MCF 10A (cell line): ENCODE results near the gene NYNRIN. TPM values are rescaled to one million over a fixed set of nuclear protein-coding genes. Genes with fewer than 3 reads are reported as not detected.

ENCODE experiments used
- Bru-seq: library from RNA; stranded (reverse); fragments of 400-500 nt; gene quantifications from one replicate; lab custom pipeline; 2021; lab: Mats Ljungman, UMichigan
- BruChase-seq, 2 experiments: library from RNA; stranded (reverse); fragments of 400-500 nt; gene quantifications; one replicate each; lab custom pipeline; 2021; lab: Mats Ljungman, UMichigan
- BruUV-seq: library from RNA; stranded (reverse); fragments of 400-500 nt; replicated peaks from 2 replicates; lab custom pipeline; 2021; lab: Mats Ljungman, UMichigan
- CTCF ChIA-PET: fragments of 300-600 bp; sonication (Branson Sonifier 250); formaldehyde crosslinking; extraction: SDS; loops from one replicate; lab custom pipeline; 2021; ENCODE audit warnings: antibody characterized with exemption, inconsistent platforms; lab: Yijun Ruan, JAX
- POLR2A ChIA-PET: fragments of 300-600, 350-650 bp; sonication (Branson Sonifier 250); formaldehyde crosslinking; extraction: SDS; loops from one replicate; lab custom pipeline; 2020; ENCODE audit warnings: antibody characterized with exemption, inconsistent platforms; lab: Yijun Ruan, JAX
- DNase-seq: peaks from one replicate; pipeline ENCODE4 v3.0.0-alpha.2; 2018; ENCODE audit not compliant: unreplicated experiment
- H3K27ac Mint-ChIP-seq: one replicate; pipeline ENCODE4 v1.8.0; 2022; ENCODE audit warnings: mild to moderate bottlenecking, low read depth, mixed read lengths; ENCODE audit not compliant: unreplicated experiment
- H3K27me3 Mint-ChIP-seq: one replicate; pipeline ENCODE4 v1.8.0; 2022; ENCODE audit warnings: mixed read lengths; ENCODE audit not compliant: insufficient read depth, unreplicated experiment
- H3K36me3 Mint-ChIP-seq: one replicate; pipeline ENCODE4 v1.8.0; 2022; ENCODE audit warnings: mild to moderate bottlenecking, moderate library complexity, mixed read lengths; ENCODE audit not compliant: insufficient read depth, unreplicated experiment
- H3K4me1 Mint-ChIP-seq: one replicate; pipeline ENCODE4 v1.8.0; 2022; ENCODE audit warnings: mixed read lengths; ENCODE audit not compliant: insufficient read depth, unreplicated experiment
- H3K4me3 Mint-ChIP-seq: one replicate; pipeline ENCODE4 v1.8.0; 2022; ENCODE audit warnings: mild to moderate bottlenecking, moderate library complexity, mixed read lengths; ENCODE audit not compliant: unreplicated experiment
- H3K9me3 Mint-ChIP-seq: one replicate; pipeline ENCODE4 v1.8.0; 2022; ENCODE audit warnings: mixed read lengths; ENCODE audit not compliant: unreplicated experiment
- CTCF ChIP-seq: fragments of 200-600 bp; IDR thresholded peaks from one replicate; pipeline ENCODE4 v1.8.0; 2022; ENCODE audit warnings: antibody characterized with exemption, mild to moderate bottlenecking; ENCODE audit not compliant: unreplicated experiment
- intact Hi-C: fragments of 100-400 bp; cut with micrococcal nuclease; formaldehyde crosslinking; loops from 2 replicates; pipeline ENCODE4 v1.14.1; 2022
- long read RNA-seq: library from polyadenylated mRNA; stranded (forward); transcript quantifications from one replicate; pipeline ENCODE4 v2.0.0, GENCODE V29; 2022
- total RNA-seq: library from RNA; stranded (reverse); gene quantifications from 2 replicates; pipeline ENCODE4 v1.2.3, GENCODE V29; 2022

NYNRIN gene
- total RNA-seq (not detected in 2 replicates), Bru-seq, nascent RNA (not detected), BruChase-seq, experiment 1, labeled RNA remaining after a 6-hour chase (not detected), BruChase-seq, experiment 2, labeled RNA remaining after a 2-hour chase (not detected)
- long read RNA-seq = 0 reads

- TF ChIP-seq CTCF = no peak
- Mint-ChIP-seq H3K27me3 (no peaks in the 10 kb centered on the region), H3K9me3 (no peaks in the 10 kb centered on the region), H3K27ac (no peak within 1 kb of the TSS), H3K36me3 (no peaks in the 10 kb centered on the region), H3K4me3 (peak within 1 kb of the TSS; percentile 17), H3K4me1 (peaks cover 32% of the 10 kb centered on the region)
- POLR2A ChIA-PET = interaction anchor here (0.8 to 1.0 kb wide), 2 partner anchors 10 to 33 kb away, joined by 3 read pairs; no protein-coding TSS in a partner anchor
- BruUV-seq = no TSS peak
- intact Hi-C loops = no loop called here
- CTCF ChIA-PET = interaction anchor here (0.5 to 1.2 kb wide), 3 partner anchors 29 to 42 kb away, joined by 3 to 4 read pairs (median 3); no protein-coding TSS in a partner anchor
- DNase-seq = no peak
Measured at GRCh38 chr14:24398653-24399446, at the start of gene NYNRIN. TSS of gene NYNRIN (plus strand) at chr14:24399003. CDS start at chr14:24399247, 244 bp downstream.

- H3K27ac Mint-ChIP-seq = no peak overlapping the region
- no TSS peak for BruUV-seq
Measured at GRCh38 chr14:24349742-24350141, 49.1 kb upstream of the NYNRIN start.

GRCh38 chr14:24351517-24351916 lies 47.3 kb upstream of the NYNRIN start:
- H3K9me3 Mint-ChIP-seq = no peaks in the 10 kb centered on the region
- POLR2A ChIA-PET = interaction anchor here (1.0 to 3.5 kb wide), 6 partner anchors 11 to 91 kb away, joined by 3 to 16 read pairs (median 8); partner anchors contain the start of genes CBLN3, KHNYN and SDR39U1
- DNase-seq = peak; percentile 45
- CTCF ChIA-PET = interaction anchor here (0.7 to 5.6 kb wide), 13 partner anchors 10 to 86 kb away, joined by 3 to 40 read pairs (median 5); partner anchors contain the start of gene ADCY4
- no peak overlapping the region for H3K27ac Mint-ChIP-seq
- peaks cover 18% of the 10 kb centered on the region for H3K4me1 Mint-ChIP-seq
- H3K27me3 Mint-ChIP-seq = peaks cover 16% of the 10 kb centered on the region
- intact Hi-C loops = no loop called here
- H3K4me3 Mint-ChIP-seq = no peak overlapping the region
- no peaks in the 10 kb centered on the region for H3K36me3 Mint-ChIP-seq
- no TSS peak for BruUV-seq
- no peak for TF ChIP-seq CTCF

More at GRCh38 chr14:24349742-24350141, 49.1 kb upstream of the NYNRIN start:
- intact Hi-C loops = no loop called here
- no peaks in the 10 kb centered on the region for H3K36me3 Mint-ChIP-seq
- ChIA-PET POLR2A (interaction anchor here (0.8 to 3.0 kb wide), 2 partner anchors 86 to 93 kb away, joined by 3 to 11 read pairs; partner anchors contain the start of gene SDR39U1), CTCF (interaction anchor here (0.6 to 5.6 kb wide), 9 partner anchors 10 to 82 kb away, joined by 3 to 40 read pairs (median 4); partner anchors contain the start of gene ADCY4)
- no peaks in the 10 kb centered on the region for H3K9me3 Mint-ChIP-seq
- peaks cover 18% of the 10 kb centered on the region for H3K4me1 Mint-ChIP-seq
- no peak for DNase-seq
- peaks cover 16% of the 10 kb centered on the region for H3K27me3 Mint-ChIP-seq
- TF ChIP-seq CTCF = no peak
- no peak overlapping the region for H3K4me3 Mint-ChIP-seq
